GM12801 (cell line): Measurements from ENCODE around the gene NPL.

Experiments used
- TF ChIP-seq, protein P1 (sequence below): IDR thresholded peaks from one replicate; pipeline ENCODE4 v1.5.1; 2011; ENCODE audit warnings: control low read depth; ENCODE audit not compliant: insufficient read length; ENCODE audit errors: extremely low read depth

NPL gene, protein sequence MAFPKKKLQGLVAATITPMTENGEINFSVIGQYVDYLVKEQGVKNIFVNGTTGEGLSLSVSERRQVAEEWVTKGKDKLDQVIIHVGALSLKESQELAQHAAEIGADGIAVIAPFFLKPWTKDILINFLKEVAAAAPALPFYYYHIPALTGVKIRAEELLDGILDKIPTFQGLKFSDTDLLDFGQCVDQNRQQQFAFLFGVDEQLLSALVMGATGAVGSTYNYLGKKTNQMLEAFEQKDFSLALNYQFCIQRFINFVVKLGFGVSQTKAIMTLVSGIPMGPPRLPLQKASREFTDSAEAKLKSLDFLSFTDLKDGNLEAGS

DNA sequence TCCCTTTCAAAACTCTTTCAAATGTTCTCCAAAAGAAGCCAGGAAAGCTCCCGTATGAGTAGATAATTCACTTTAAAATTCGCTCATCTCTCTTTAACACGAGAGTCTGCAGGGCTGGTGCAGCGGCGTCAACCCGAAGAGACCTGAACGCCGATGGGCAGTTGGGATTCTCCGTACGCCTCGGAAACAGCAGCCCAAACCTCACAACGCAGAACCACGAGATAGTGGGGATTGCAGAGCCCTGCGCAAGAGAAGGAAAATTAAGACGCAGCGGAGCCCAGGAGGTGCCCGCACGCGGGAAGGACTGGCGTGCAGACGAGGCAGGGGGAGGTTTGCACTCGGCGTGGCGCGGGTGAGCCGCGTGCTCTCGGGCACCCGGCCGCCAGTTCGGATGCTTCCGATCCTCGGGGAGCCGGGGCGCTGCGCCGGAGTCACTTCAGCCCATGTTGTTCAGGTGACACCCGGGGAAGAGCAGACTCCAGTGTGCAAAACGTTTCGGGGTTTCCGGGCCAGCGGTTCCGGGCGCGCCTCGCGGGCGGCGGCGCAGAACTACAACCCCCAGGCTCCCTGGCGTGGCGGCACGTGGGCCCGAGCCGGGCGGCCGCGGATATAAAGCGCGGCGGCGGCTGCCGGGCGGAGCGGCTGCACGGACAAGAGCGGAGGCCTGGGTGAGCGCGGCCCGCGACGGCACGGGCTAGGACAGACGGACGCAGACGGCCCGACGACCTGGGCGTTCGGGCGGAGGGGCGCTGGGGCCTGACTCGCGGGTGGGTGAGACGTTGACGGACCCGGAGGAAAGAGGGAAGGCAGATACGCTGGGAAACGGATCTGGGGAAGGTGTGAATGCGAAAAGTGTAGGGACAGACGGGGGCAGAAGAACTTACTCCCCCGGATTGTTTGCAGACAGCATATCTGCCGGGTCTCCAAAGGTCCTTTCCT, at the start of gene NPL:
Gene NPL, plus strand, starts transcription at position 636 of the 939 bp plus-strand sequence. CDS start 4,599 bp downstream, outside the sequence.
- TF ChIP-seq, protein P1, sequence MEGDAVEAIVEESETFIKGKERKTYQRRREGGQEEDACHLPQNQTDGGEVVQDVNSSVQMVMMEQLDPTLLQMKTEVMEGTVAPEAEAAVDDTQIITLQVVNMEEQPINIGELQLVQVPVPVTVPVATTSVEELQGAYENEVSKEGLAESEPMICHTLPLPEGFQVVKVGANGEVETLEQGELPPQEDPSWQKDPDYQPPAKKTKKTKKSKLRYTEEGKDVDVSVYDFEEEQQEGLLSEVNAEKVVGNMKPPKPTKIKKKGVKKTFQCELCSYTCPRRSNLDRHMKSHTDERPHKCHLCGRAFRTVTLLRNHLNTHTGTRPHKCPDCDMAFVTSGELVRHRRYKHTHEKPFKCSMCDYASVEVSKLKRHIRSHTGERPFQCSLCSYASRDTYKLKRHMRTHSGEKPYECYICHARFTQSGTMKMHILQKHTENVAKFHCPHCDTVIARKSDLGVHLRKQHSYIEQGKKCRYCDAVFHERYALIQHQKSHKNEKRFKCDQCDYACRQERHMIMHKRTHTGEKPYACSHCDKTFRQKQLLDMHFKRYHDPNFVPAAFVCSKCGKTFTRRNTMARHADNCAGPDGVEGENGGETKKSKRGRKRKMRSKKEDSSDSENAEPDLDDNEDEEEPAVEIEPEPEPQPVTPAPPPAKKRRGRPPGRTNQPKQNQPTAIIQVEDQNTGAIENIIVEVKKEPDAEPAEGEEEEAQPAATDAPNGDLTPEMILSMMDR: no peak

DNA sequence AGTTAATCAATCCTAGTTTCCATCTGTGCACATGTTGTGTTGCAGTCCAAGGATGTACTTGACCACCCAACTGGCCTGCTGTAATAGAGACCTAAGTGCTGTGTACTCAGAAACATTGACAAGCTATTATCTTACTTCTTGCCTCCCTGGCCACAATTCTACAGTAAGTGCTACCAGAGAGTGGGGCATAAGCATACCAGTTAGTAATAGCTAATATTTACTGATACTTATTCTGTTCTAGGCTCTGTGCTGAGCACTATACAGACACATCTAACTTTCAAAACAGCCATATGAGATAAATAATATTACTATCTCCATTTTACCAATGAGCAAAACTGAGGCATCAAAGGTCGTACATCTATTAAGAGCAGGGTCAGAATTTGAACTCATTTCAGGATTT, 49.5 kb upstream of the NPL start:
- TF ChIP-seq, protein P1: no peak

DNA sequence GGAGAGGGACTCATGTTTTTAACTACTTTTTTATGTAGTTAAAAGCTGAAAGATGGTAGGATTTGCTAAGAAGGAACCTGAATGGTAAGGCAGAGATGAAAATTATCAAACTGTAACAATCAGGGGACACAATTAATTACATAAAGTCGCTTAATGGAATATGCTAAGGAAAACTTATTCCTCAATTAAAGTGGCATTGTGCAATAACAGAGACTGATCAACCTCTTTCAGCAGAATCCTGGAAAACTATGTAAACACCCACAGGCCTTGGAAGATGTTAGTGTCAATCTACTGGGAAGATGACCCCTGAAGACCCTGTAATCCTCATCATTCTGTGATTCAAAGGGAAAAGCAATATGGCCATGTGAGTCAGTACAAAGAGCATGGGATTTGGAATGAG, 46.8 kb upstream of the NPL start:
- TF ChIP-seq, protein P1: no peak

DNA sequence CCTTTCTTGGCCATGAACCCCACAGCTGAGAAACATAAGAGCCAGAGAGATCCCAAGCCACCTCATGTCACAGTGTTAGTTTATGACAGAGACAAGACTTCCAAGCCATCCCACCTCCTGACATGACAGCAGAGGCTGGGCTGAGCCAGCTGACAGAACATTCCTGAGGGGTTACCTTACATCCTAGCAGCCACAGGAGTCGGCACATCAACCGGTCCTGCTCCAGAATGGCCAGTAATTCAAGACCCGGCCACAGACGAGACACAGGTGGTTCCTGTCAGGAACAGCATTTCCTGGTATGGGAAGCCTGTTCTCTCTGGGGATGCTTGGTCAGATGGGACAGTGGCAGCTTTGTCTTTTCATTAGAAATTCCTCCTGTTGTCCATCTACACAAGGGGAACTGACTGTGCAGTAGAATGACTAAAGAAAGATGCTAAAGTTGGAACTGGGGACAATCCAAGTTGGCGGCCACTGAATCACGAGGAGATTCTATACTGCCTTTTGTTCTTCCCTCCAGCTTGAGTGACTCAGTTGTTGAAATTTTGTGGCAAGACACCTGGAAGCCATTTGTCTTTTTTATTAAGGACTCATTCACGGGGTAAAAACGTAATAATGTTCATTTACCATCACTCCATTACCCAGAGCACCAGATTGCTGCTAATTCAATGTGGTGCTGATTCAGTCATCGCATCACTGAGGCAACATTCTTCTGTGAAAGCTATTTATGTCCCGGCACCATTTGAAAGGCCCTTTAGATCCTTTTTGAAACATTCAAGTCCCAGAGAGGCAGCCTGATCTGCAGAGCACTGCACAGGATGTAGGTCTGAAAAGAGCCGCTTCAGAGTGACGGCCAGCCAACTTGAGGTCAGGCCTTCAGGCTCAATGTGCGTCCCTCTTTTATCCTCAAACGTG, 37.2 kb upstream of the NPL start:
- TF ChIP-seq, protein P1: no peak

DNA sequence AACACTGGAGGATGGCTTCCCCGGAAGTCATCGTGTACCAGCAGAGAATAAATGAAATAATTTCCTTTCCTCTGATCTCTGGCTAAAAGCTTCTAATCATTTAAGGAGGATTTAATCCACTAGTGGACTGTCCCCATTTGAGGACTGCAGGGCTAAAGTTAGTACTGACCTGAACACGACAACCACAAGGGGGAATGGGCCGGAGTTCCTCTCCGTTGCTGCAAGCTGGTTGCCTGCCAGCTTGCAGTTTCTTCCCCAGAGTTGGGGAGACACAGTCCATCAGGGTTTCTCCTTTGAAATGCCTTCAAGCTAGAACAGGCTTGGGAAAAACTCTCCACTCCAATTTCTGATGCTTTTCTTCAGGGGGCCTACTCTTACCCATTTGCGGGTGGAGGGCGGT, 35.5 kb upstream of the NPL start:
- TF ChIP-seq, protein P1: no peak

DNA sequence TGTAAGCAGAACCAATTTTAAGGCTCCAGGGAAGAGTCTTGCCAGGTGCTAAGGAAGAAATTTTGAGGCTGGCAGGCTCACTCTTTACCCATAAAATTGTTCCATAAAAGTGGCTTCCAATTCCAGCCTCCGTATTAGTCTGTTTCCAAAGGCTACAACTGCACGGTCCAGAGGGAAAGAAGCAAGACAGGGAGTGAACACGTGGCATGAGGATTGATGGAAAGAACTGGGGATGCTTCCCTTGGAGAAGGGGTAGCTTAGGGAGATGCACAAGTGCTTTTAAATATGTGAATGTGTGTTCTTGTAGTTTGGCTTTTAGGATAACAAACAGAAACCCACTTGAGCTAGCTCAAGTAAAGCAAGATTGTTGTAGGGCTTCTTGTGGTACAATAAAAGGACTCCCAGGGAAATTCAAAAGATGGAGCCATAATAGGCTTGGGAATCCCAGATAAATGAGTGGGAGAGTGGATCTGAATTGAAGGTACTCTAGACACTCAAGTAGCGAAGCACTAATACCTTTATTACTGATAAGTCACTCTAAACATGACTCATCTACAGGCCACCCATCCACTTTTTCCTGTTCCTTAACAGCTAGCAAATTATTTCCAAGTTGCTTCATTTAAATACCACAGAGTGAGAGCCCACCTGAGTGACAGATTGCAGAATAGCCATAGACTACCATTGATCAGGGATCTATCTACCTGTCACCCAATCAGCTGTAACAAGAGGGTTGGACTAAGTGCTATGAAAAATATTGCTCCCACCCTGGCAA, 34.8 kb upstream of the NPL start:
- TF ChIP-seq, protein P1: no peak
